Stimulated activated CD4-positive, alpha-beta T cell treated with anti-CD3 and anti-CD28 coated beads, TNF-alpha, amount 100 ng/mL, for 24 hours (primary cell): ENCODE results near the gene SYNJ2.

Source experiments
- DNase-seq, 3 experiments: peaks; one replicate each; pipeline ENCODE4 v3.0.0-alpha.2; 2020; ENCODE audit warnings: low read depth in 3 of 3

SYNJ2 gene

GRCh38 chr6:158027590-158028285 is 46.1 kb downstream of the SYNJ2 start:
- no peak for DNase-seq

- no peak for DNase-seq
These were observed 46.8 kb downstream of the SYNJ2 start for GRCh38 chr6:158028421-158028820.

- DNase-seq = no peak
These were observed 47.2 kb downstream of the SYNJ2 start for GRCh38 chr6:158028876-158029275.

- no peak for DNase-seq
These were observed 48.1 kb downstream of the SYNJ2 start for GRCh38 chr6:158029668-158030230.

- no peak for DNase-seq
These were observed 49.0 kb downstream of the SYNJ2 start for GRCh38 chr6:158030380-158031300.

GRCh38 chr6:158031381-158032353 is 50.0 kb downstream of the SYNJ2 start:
- DNase-seq = peak in 1 of 3 experiments; percentile 19

GRCh38 chr6:158032354-158032733 is 50.7 kb downstream of the SYNJ2 start:
- DNase-seq = no peak

GRCh38 chr6:158033077-158033750 is 51.6 kb downstream of the SYNJ2 start:
- DNase-seq = no peak

- DNase-seq = no peak
These were observed 52.4 kb downstream of the SYNJ2 start for GRCh38 chr6:158033751-158034702.

- DNase-seq = no peak
These were observed 54.6 kb downstream of the SYNJ2 start for GRCh38 chr6:158036261-158036660.

- no peak for DNase-seq
These were observed 55.4 kb downstream of the SYNJ2 start for GRCh38 chr6:158037021-158037420.

GRCh38 chr6:158037771-158038170 is 56.1 kb downstream of the SYNJ2 start:
- DNase-seq = no peak

GRCh38 chr6:158038291-158039177 is 56.9 kb downstream of the SYNJ2 start:
- DNase-seq = no peak

- no peak for DNase-seq
These were observed 57.5 kb downstream of the SYNJ2 start for GRCh38 chr6:158039178-158039557.

GRCh38 chr6:158039571-158040050 is 57.9 kb downstream of the SYNJ2 start:
- no peak for DNase-seq

GRCh38 chr6:158040051-158040803 is 58.6 kb downstream of the SYNJ2 start:
- peak in 1 of 3 experiments; percentile 21 for DNase-seq

- no peak for DNase-seq
These were observed 59.2 kb downstream of the SYNJ2 start for GRCh38 chr6:158040804-158041347.

GRCh38 chr6:158041370-158041769 is 59.7 kb downstream of the SYNJ2 start:
- no peak for DNase-seq
